Measurements from ENCODE around the gene RND2. TPM values are rescaled to one million over a fixed set of nuclear protein-coding genes. Genes with fewer than 3 reads are reported as not detected.
A peak's percentile ranks its signal among the peaks of the same experiment; 100 is the strongest.
"Not testable (repeated sequence)": the region's sequence is repeated elsewhere in the genome, so short reads cannot be mapped to it uniquely, and the experiment has no call there.

RND2 gene
- total RNA-seq, 1 donor from 2014 or later: 0.40 TPM

DNA sequence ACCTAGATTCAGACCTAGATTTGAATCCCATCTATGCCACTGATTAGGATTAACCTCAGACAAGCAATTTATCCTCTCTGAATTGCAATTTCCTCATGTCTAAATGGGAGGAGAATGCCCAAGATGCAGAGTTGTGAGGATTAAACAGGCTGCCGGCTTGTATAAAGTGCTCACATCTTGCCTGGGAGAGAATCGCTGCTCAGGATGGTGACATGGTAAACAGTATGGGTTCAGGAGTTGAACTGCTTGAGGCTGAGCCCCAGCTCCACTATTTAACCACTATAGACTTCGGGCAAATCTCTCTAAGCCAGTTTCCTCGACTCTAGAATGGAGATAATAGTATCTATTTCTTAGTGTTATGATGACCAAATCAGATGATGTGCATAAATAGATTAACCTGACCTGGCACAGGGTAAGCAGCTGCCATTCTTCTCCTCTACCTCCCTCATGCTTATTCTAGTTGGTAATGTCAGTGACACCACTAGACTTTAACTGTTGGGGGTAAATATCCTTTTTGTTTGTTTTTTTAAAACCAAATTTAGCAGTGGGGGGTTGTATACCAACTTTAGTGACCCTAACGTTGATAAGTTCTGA, 27.5 kb upstream of the RND2 start:
- TF ChIP-seq, protein P1, sequence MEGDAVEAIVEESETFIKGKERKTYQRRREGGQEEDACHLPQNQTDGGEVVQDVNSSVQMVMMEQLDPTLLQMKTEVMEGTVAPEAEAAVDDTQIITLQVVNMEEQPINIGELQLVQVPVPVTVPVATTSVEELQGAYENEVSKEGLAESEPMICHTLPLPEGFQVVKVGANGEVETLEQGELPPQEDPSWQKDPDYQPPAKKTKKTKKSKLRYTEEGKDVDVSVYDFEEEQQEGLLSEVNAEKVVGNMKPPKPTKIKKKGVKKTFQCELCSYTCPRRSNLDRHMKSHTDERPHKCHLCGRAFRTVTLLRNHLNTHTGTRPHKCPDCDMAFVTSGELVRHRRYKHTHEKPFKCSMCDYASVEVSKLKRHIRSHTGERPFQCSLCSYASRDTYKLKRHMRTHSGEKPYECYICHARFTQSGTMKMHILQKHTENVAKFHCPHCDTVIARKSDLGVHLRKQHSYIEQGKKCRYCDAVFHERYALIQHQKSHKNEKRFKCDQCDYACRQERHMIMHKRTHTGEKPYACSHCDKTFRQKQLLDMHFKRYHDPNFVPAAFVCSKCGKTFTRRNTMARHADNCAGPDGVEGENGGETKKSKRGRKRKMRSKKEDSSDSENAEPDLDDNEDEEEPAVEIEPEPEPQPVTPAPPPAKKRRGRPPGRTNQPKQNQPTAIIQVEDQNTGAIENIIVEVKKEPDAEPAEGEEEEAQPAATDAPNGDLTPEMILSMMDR (conservative IDR thresholded peaks at IDR 0.05; ENCODE audit: low read depth, low read length): no peak
- DNase-seq (ENCODE audit: low read depth): no peak
- peak overlapping the region; percentile 47 for H3K4me3 ChIP-seq (ENCODE audit: low read depth, low read length)

DNA sequence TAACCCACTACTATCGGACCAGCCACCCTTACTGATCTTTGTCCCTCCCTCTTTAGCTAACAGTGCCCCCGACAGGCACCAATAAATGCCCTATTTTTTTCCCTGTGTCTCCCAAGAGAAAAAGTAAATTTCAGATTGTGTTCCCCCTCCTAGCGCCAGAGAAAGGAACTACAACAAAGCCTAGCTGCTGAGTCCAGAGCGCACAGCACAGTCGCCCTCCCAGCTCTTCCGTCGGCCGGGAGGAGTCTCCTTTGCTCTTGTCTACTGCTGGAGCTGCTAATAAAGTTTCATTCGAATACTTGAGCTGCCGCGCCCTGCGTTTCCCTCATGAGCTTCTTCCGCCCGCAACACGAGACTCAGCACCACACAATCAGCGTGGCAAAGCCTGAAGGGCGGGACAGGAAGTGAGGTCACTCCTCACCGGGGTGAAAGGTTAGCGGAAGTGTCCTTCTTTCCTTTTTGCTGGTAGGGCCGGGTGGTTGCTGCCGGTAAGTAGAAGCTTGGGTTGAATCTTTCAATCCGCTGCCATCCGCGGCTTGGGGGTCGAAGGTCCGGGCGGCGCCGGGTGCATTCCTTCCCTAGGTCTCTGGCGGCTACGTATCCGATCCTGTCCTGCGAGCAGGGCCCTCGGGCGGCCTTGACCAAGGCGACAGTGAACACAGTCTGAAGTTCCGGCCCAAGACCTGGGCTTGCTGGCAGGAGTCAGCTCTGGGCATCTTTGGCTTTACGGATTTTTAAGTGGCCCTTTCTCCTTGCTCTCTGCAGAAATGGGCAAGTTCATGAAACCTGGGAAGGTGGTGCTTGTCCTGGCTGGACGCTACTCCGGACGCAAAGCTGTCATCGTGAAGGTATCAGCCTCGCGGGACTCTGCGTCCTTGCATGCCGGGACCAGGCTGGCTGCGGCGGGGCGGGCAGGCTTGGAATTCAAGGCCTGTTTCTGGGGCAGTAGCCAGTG, 26.8 kb upstream of the RND2 start, which contains the start of gene RPL27:
Gene RPL27 (plus strand): TSS at position 436 of the 955 bp plus-strand sequence. CDS start 332 bp downstream, at position 768.
- TF ChIP-seq, protein P1 (conservative IDR thresholded peaks at IDR 0.05; ENCODE audit: low read depth, low read length): peak; percentile 78

DNA sequence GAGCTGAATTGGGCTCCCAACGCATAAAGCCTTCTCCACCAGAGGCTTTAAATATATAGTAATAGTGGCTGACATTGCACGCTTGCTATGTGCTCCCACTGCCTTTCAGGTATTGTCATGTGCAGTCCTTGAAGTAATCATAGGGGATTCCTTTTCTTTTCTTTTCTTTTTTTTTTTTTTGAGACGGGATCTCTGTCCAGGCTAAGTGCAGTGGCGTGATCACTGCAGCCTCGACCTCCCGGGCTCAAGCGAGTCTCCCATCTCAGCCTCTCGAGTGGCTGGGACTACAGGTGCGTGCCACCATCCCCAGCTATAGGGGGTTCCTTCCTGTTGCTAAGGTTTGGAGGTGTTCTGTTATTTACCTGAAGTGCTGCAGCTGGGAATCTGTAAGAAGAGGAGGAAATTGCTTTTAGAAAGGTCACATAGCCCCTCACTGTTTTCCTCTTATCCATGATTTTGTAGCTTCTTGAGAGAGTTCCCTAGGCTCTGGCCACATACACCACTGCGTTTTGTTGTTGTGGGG, 26.0 kb upstream of the RND2 start:
- DNase-seq (ENCODE audit: low read depth): no peak
- TF ChIP-seq, protein P1 (conservative IDR thresholded peaks at IDR 0.05; ENCODE audit: low read depth, low read length): no peak
- H3K4me3 ChIP-seq (ENCODE audit: low read depth, low read length): peak overlapping the region; percentile 86

More for the DNA sequence above, 26.8 kb upstream of the RND2 start, which contains the start of gene RPL27:
- peak within 1 kb of the TSS; percentile 86 for H3K4me3 ChIP-seq (ENCODE audit: low read depth, low read length)
- DNase-seq (ENCODE audit: low read depth): peak; percentile 98

DNA sequence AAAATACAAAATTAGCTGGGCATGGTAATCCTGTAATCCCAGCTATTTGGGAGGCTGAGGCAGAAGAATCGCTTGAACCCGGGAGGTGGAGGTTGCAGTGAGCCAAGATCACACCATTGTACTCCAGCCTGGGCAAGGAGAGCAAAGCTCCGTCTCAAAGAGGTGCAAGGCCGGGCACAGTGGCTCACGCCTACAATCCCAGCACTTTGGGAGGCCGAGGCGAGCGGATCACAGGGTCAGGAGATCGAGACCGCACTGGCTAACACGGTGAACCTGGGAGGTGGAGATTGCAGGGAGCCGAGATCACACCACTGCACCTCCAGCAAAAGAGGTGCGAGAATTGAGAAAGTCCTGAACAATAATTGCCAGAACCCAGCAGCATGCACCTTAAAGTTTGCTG, 24.1 kb upstream of the RND2 start:
- H3K4me3 ChIP-seq (ENCODE audit: low read depth, low read length); DNase-seq (ENCODE audit: low read depth): not testable (repeated sequence)

DNA sequence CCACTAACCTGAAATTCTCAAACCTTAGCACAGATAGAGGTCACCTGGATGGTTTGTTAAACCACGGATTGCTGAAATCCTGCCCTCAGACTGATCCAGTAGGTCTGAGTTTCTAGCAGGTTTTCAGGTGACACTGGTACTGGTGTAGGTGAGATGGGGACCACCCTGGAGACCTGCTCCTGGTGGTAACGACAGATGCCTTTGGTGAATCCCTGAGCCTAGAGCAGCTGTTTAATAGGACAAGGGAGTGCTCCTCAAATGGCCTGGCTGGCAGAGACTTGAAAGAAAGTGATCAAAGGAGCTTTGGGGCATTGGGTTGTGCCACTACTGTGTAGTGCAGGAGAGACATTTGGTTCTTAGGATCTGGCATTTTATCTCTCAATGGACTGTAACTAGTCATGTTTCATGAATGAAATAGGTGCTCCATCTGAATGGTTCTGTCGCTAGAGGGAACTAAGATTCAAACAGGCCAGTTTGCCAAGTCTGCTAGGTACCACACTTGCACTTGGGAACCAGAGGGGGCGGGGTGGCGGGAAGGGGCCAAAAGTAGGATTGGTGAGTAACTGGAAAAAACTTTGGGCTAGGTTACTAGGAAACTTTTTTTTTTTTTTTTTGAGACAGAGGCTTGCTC, 21.4 kb upstream of the RND2 start:
- TF ChIP-seq, protein P1 (conservative IDR thresholded peaks at IDR 0.05; ENCODE audit: low read depth, low read length): peak; percentile 9
- no peak overlapping the region for H3K4me3 ChIP-seq (ENCODE audit: low read depth, low read length)
- DNase-seq (ENCODE audit: low read depth): no peak

DNA sequence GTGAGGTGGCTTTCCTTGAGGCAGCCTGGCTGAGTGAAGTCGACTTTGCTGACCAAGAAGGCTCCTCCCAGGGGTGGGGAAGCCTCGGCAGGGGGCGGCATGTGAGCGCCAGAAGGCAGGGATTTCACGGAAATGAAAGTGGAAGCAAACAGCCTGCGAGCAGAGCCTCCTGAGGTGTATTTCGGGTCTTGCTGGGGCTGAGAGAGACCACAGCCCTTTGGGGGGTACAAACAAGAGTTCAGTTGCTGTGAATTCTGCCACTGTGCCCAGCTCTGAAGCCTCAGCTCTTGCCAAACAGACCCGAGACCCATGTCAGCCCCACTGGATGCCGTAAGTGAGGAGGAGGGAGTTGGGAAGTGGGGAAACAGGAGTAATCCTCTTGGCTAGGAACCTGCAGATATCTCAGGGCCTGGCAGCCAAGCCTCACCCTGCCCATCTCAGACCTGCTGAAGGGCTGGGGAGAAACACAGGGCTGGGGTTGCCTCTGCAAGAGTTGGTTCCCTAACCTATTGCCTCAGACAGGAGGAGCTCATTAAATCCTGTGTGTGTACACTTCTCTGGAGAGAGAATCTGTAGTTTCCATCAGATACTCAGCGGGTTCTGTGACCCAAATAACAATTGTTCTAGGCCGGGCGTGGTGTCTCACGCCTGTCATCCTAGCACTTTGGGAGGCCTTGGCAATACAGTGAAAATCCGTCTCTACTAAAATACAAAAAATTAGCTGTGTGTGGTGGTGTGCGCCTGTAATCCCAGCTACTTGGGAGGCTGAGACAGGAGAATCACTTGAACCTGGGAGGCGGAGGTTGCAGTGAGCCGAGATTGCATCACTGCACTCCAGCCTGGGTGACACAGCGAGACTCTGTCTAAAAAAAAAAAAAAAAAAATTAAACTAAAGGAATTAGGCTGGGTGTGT, 18.1 kb upstream of the RND2 start, which contains the start of gene IFI35:
Gene IFI35 (plus strand): TSS at position 146 of the 913 bp plus-strand sequence. CDS start 164 bp downstream, at position 310.
- peak within 1 kb of the TSS; percentile 86 for H3K4me3 ChIP-seq (ENCODE audit: low read depth, low read length)
- TF ChIP-seq, protein P1 (conservative IDR thresholded peaks at IDR 0.05; ENCODE audit: low read depth, low read length): peak; percentile 37
- DNase-seq (ENCODE audit: low read depth): no peak

Measured in epithelial cell of proximal tubule (primary cell).